Activated naive CD4-positive, alpha-beta T cell treated with anti-CD3 and anti-CD28 coated beads, Interleukin-2, amount 50 U/mL, for 72 hours (primary cell): ENCODE data around the gene SFMBT1. TPM values are rescaled to one million over a fixed set of nuclear protein-coding genes. Genes with fewer than 3 reads are reported as not detected.

ENCODE experiments used
- ATAC-seq, 2 donors: fragments of 150-1000 bp; cut with Tn5 transposase; 2 replicates each; pipeline ENCODE4 v1.10.0; 2021; ENCODE audit warnings: mild to moderate bottlenecking in 2 of 2, moderate library complexity in 2 of 2
- DNase-seq, 2 donors: peaks; one replicate each; pipeline ENCODE4 v3.0.0; 2021 to 2022; ENCODE audit warnings: low spot score in 2 of 2
- H3K27ac Mint-ChIP-seq, 2 donors: one replicate each; pipeline ENCODE4 v1.8.0; 2022; ENCODE audit warnings: mild to moderate bottlenecking in 2 of 2, mixed read lengths in 2 of 2
- H3K36me3 Mint-ChIP-seq, 2 donors: one replicate each; pipeline ENCODE4 v1.8.0; 2022; ENCODE audit warnings: mixed read lengths in 2 of 2
- H3K9me3 Mint-ChIP-seq, 2 donors: one replicate each; pipeline ENCODE4 v1.8.0; 2022; ENCODE audit warnings: mixed read lengths in 2 of 2
- total RNA-seq, 2 donors: library from RNA; stranded (reverse); gene quantifications; one replicate each; pipeline ENCODE4 v1.2.3, GENCODE V29; 2022

Gene SFMBT1
- total RNA-seq, 2 donors from 2014 or later: 19.6 to 23.3 TPM

GRCh38 chr3:52873433-52874159, 172.3 kb downstream of the SFMBT1 start:
- ATAC-seq: peak in 1 of 2 donors; percentile 65
- peaks cover 0 to under 1% of the 10 kb centered on the region in 2 donors for H3K36me3 Mint-ChIP-seq
- peak overlapping the region in 1 of 2 donors; percentile 59 for H3K27ac Mint-ChIP-seq
- H3K9me3 Mint-ChIP-seq: no peaks in the 10 kb centered on the region
- no peak for DNase-seq

- ATAC-seq: no peak
- Mint-ChIP-seq H3K27ac (peak overlapping the region in 1 of 2 donors; percentile 2), H3K9me3 (no peaks in the 10 kb centered on the region), H3K36me3 (peaks cover 4 to 5% of the 10 kb centered on the region in 2 donors)
- no peak for DNase-seq
These were observed 173.6 kb downstream of the SFMBT1 start for GRCh38 chr3:52872245-52872644.

- DNase-seq (no peak), ATAC-seq (no peak)
- Mint-ChIP-seq H3K36me3 (peaks cover 4 to 6% of the 10 kb centered on the region in 2 donors), H3K9me3 (no peaks in the 10 kb centered on the region), H3K27ac (peak overlapping the region; percentile 2 to 61)
These were observed 174.1 kb downstream of the SFMBT1 start for GRCh38 chr3:52871761-52872160.

- no peak for DNase-seq
- Mint-ChIP-seq H3K9me3 (peaks cover 7 to 11% of the 10 kb centered on the region in 2 donors), H3K36me3 (peaks cover 15 to 19% of the 10 kb centered on the region in 2 donors), H3K27ac (no peak overlapping the region)
- no peak for ATAC-seq
These were observed 175.4 kb downstream of the SFMBT1 start for GRCh38 chr3:52870471-52870870.

- Mint-ChIP-seq H3K27ac (no peak overlapping the region), H3K36me3 (peaks cover 15 to 49% of the 10 kb centered on the region in 2 donors), H3K9me3 (peaks cover 7 to 25% of the 10 kb centered on the region in 2 donors)
- ATAC-seq: no peak
- DNase-seq: no peak
These were observed 179.4 kb downstream of the SFMBT1 start for GRCh38 chr3:52866427-52866826.

GRCh38 chr3:52865994-52866393, 179.9 kb downstream of the SFMBT1 start:
- no peak overlapping the region for H3K27ac Mint-ChIP-seq
- H3K36me3 Mint-ChIP-seq: peaks cover 15 to 49% of the 10 kb centered on the region in 2 donors
- DNase-seq: no peak
- ATAC-seq: no peak
- H3K9me3 Mint-ChIP-seq: peaks cover 7 to 25% of the 10 kb centered on the region in 2 donors

- Mint-ChIP-seq H3K27ac (peak overlapping the region; percentile 7 to 11), H3K9me3 (peaks cover 0 to 14% of the 10 kb centered on the region in 2 donors), H3K36me3 (peaks cover 0 to 29% of the 10 kb centered on the region in 2 donors)
- DNase-seq (no peak), ATAC-seq (no peak)
These were observed 185.5 kb downstream of the SFMBT1 start for GRCh38 chr3:52860424-52860768.

- ATAC-seq (no peak), DNase-seq (no peak)
- peaks cover 0 to 23% of the 10 kb centered on the region in 2 donors for H3K36me3 Mint-ChIP-seq
- H3K9me3 Mint-ChIP-seq: peaks cover 0 to 9% of the 10 kb centered on the region in 2 donors
- peak overlapping the region; percentile 7 to 11 for H3K27ac Mint-ChIP-seq
These were observed 186.0 kb downstream of the SFMBT1 start for GRCh38 chr3:52859686-52860423.

- Mint-ChIP-seq H3K27ac (no peak overlapping the region), H3K9me3 (peaks cover 0 to 5% of the 10 kb centered on the region in 2 donors), H3K36me3 (peaks cover 0 to 5% of the 10 kb centered on the region in 2 donors)
- ATAC-seq: no peak
- no peak for DNase-seq
These were observed 188.0 kb downstream of the SFMBT1 start for GRCh38 chr3:52857864-52858263.

GRCh38 chr3:52857133-52857532, 188.7 kb downstream of the SFMBT1 start:
- no peaks in the 10 kb centered on the region for H3K36me3 Mint-ChIP-seq
- H3K27ac Mint-ChIP-seq: no peak overlapping the region
- H3K9me3 Mint-ChIP-seq: no peaks in the 10 kb centered on the region
- no peak for DNase-seq
- no peak for ATAC-seq

GRCh38 chr3:52856666-52857065, 189.2 kb downstream of the SFMBT1 start:
- DNase-seq: no peak
- Mint-ChIP-seq H3K27ac (no peak overlapping the region), H3K36me3 (no peaks in the 10 kb centered on the region), H3K9me3 (no peaks in the 10 kb centered on the region)
- no peak for ATAC-seq

- no peaks in the 10 kb centered on the region for H3K36me3 Mint-ChIP-seq
- DNase-seq (no peak), ATAC-seq (no peak)
- no peak overlapping the region for H3K27ac Mint-ChIP-seq
- H3K9me3 Mint-ChIP-seq: no peaks in the 10 kb centered on the region
These were observed 191.9 kb downstream of the SFMBT1 start for GRCh38 chr3:52854013-52854412.

Other genes with a start within 250 kb of the SFMBT1 start
- 10 to 100 TPM in 1 of 2 donors, 1 to 10 TPM in 1; 1.5 to 16.5 TPM for gene ITIH4, start 215.4 kb downstream of the SFMBT1 start, total RNA-seq
- 1 to 10 TPM in 1 of 2 donors, under 1 TPM in 1; 0.51 to 3.6 TPM for gene MUSTN1, start 211.1 kb downstream of the SFMBT1 start, total RNA-seq
- gene STIMATE, start 148.5 kb downstream of the SFMBT1 start, total RNA-seq: 10 to 100 TPM; 16.6 to 24.0 TPM
- gene RFT1, start 84.4 kb upstream of the SFMBT1 start, total RNA-seq: 10 to 100 TPM; 19.5 to 38.3 TPM
- 10 to 100 TPM in 1 of 2 donors, 1 to 10 TPM in 1; 3.4 to 22.5 TPM for gene PRKCD, start 115.1 kb upstream of the SFMBT1 start, total RNA-seq
- 100 to 1,000 TPM; 258 to 359 TPM for gene TKT, start 209.9 kb upstream of the SFMBT1 start, total RNA-seq